B cell (primary cell): ENCODE measurements around the gene CRYBG3. TPM values are rescaled to one million over a fixed set of nuclear protein-coding genes. Genes with fewer than 3 reads are reported as not detected.
A peak's percentile ranks its signal among the peaks of the same experiment; 100 is the strongest.

Source experiments
- ATAC-seq: fragments of 200-7000 bp; cut with Tn5 transposase; one replicate; pipeline ENCODE4 v1.10.0; 2021; ENCODE audit warnings: low read depth, mild to moderate bottlenecking, moderate number of reproducible peaks, moderate library complexity
- CTCF ChIA-PET: fragments of 350-600 bp; sonication (Branson Sonifier 250); formaldehyde crosslinking; loops from one replicate; lab custom pipeline; 2021; ENCODE audit warnings: antibody characterized with exemption, inconsistent platforms; lab: Charles Lee
- POLR2A ChIA-PET: fragments of 350-600 bp; sonication (Branson Sonifier 250); formaldehyde crosslinking; loops from one replicate; lab custom pipeline; 2021; ENCODE audit warnings: antibody characterized with exemption; lab: Charles Lee
- DNase-seq: peaks from one replicate; pipeline ENCODE4 v3.0.0; 2013
- H2AFZ ChIP-seq: 2 replicates; pipeline ENCODE4 v1.6.1; 2012; ENCODE audit warnings: mild to moderate bottlenecking, low read depth, low read length; ENCODE audit not compliant: insufficient read depth, poor library complexity, severe bottlenecking
- H3K27ac ChIP-seq, 2 donors: 1 replicate in 1 of 2; 2 replicates in 1 of 2; pipeline ENCODE4 v1.5.1; 2012 to 2013; ENCODE audit warnings: low read length in 2 of 2, mild to moderate bottlenecking in 2 of 2, moderate library complexity in 1 of 2
- H3K27me3 ChIP-seq, 4 experiments: fragments of 200-600 bp in 1 of 4; sonication (generic) in 1 of 4; replicated peaks in 1 of 4; 1 replicate in 2 of 4; 2 replicates in 2 of 4; pipeline versions ENCODE4 v1.6.1 to v1.7.0; 2013 to 2016; ENCODE audit warnings: low read length in 3 of 4, mild to moderate bottlenecking in 2 of 4, mixed read lengths in 1 of 4, moderate library complexity in 1 of 4; ENCODE audit not compliant: insufficient read depth in 4 of 4, control insufficient read depth in 3 of 4; ENCODE audit errors: control extremely low read depth in 1 of 4
- H3K36me3 ChIP-seq, 2 experiments: replicated peaks in 1 of 2; 1 replicate in 1 of 2; 2 replicates in 1 of 2; pipeline versions ENCODE4 v1.6.1 to v1.7.1; 2013; ENCODE audit warnings: low read length in 1 of 2; ENCODE audit not compliant: insufficient read depth in 2 of 2, control insufficient read depth in 1 of 2; ENCODE audit errors: control extremely low read depth in 1 of 2, extremely low read depth in 1 of 2
- H3K4me1 ChIP-seq, 2 donors: fragments of 200-600 bp in 1 of 2; sonication (generic) in 1 of 2; 1 replicate in 1 of 2; 2 replicates in 1 of 2; pipeline versions ENCODE4 v1.5.1 to v1.6.1; 2013 to 2017; ENCODE audit warnings: low read length in 2 of 2; ENCODE audit not compliant: control insufficient read depth in 2 of 2, insufficient read depth in 2 of 2
- H3K4me2 ChIP-seq: replicated peaks from 2 replicates; pipeline ENCODE3; 2012; ENCODE audit warnings: mild to moderate bottlenecking, low read depth, low read length; ENCODE audit not compliant: poor library complexity, severe bottlenecking
- H3K4me3 ChIP-seq, 5 experiments: fragments of 200-600 bp in 1 of 5; sonication (generic) in 1 of 5; 1 replicate in 3 of 5; 2 replicates in 2 of 5; pipeline versions ENCODE4 v1.5.1 to v1.7.0; 2011 to 2016; ENCODE audit warnings: low read length in 4 of 5, mild to moderate bottlenecking in 4 of 5, low read depth in 2 of 5, control low read depth in 1 of 5, moderate library complexity in 1 of 5; ENCODE audit not compliant: insufficient read depth in 1 of 5; ENCODE audit errors: control extremely low read depth in 1 of 5, extremely low read depth in 1 of 5
- H3K79me2 ChIP-seq: fragments of 200-600 bp; sonication (generic); one replicate; pipeline ENCODE4 v1.6.0; 2016; ENCODE audit warnings: low read length; ENCODE audit not compliant: control insufficient read depth, insufficient read depth
- H3K9ac ChIP-seq: fragments of 200-600 bp; sonication (generic); 2 replicates; pipeline ENCODE4 v1.6.1; 2017; ENCODE audit warnings: mild to moderate bottlenecking, low read length, moderate library complexity
- H3K9me3 ChIP-seq, 3 donors: one replicate each; pipeline versions ENCODE4 v1.6.1 to v1.7.1; 2013; ENCODE audit warnings: low read length in 2 of 3; ENCODE audit not compliant: control insufficient read depth in 2 of 3, insufficient read depth in 1 of 3; ENCODE audit errors: control extremely low read depth in 1 of 3
- H4K20me1 ChIP-seq: 2 replicates; pipeline ENCODE4 v1.6.0; 2012; ENCODE audit warnings: mild to moderate bottlenecking, low read length; ENCODE audit not compliant: insufficient read depth, control insufficient read depth, poor library complexity, severe bottlenecking
- H3K27ac Mint-ChIP-seq: one replicate; pipeline ENCODE4 v1.8.0; 2021; ENCODE audit warnings: mixed read lengths
- H3K27me3 Mint-ChIP-seq: one replicate; pipeline ENCODE4 v1.8.0; 2021; ENCODE audit warnings: mixed read lengths
- H3K4me1 Mint-ChIP-seq: one replicate; pipeline ENCODE4 v1.8.0; 2021; ENCODE audit warnings: mixed read lengths
- H3K4me3 Mint-ChIP-seq: one replicate; pipeline ENCODE4 v1.8.0; 2021; ENCODE audit warnings: mixed read lengths
- H3K9me3 Mint-ChIP-seq: one replicate; pipeline ENCODE4 v1.8.0; 2022; ENCODE audit warnings: mixed read lengths; ENCODE audit not compliant: insufficient read depth
- EZH2 ChIP-seq: IDR thresholded peaks from 2 replicates; pipeline ENCODE4 v1.6.1; 2012; ENCODE audit warnings: borderline replicate concordance, low read depth, mild to moderate bottlenecking, moderate library complexity, low read length; ENCODE audit not compliant: insufficient read depth, poor library complexity, severe bottlenecking
- WGBS: methylation state at CpG from one replicate; pipeline ENCODE4 v1.1.5; 2013; ENCODE audit warnings: missing lambda C conversion rate; ENCODE audit not compliant: insufficient coverage; 5-methylcytosine and 5-hydroxymethylcytosine counted together
- intact Hi-C: fragments of 100-400 bp; cut with micrococcal nuclease; formaldehyde crosslinking; loops from one replicate; pipeline ENCODE4 v1.10.0; 2022
- polyA plus RNA-seq: library from polyadenylated mRNA; depleted of rRNA; stranded (reverse); fragments of >200 nt; gene quantifications from 2 replicates; pipeline ENCODE4 v1.2.3, GENCODE V29; 2012
- total RNA-seq, 2 donors: library from RNA; stranded (reverse); fragments of 120-200 nt in 1 of 2; gene quantifications; 1 replicate in 1 of 2; 2 replicates in 1 of 2; pipeline versions ENCODE4 v1.2.3 to v1.2.4, GENCODE V29; 2013 to 2022
- TF ChIP-seq, protein P1 (sequence below): fragments of 200-600 bp; IDR thresholded peaks from one replicate; pipeline ENCODE4 v1.8.0; 2022; ENCODE audit warnings: antibody characterized with exemption, mild to moderate bottlenecking

Gene CRYBG3
- total and polyA plus RNA-seq, 2 donors (not counting 1 experiment from before 2014, with no cell fraction given) = 2.2 to 3.0 TPM

GRCh38 chr3:97988784-97989568 lies 167.2 kb downstream of the CRYBG3 start:
- no peak for TF ChIP-seq EZH2
- TF ChIP-seq, protein P1, sequence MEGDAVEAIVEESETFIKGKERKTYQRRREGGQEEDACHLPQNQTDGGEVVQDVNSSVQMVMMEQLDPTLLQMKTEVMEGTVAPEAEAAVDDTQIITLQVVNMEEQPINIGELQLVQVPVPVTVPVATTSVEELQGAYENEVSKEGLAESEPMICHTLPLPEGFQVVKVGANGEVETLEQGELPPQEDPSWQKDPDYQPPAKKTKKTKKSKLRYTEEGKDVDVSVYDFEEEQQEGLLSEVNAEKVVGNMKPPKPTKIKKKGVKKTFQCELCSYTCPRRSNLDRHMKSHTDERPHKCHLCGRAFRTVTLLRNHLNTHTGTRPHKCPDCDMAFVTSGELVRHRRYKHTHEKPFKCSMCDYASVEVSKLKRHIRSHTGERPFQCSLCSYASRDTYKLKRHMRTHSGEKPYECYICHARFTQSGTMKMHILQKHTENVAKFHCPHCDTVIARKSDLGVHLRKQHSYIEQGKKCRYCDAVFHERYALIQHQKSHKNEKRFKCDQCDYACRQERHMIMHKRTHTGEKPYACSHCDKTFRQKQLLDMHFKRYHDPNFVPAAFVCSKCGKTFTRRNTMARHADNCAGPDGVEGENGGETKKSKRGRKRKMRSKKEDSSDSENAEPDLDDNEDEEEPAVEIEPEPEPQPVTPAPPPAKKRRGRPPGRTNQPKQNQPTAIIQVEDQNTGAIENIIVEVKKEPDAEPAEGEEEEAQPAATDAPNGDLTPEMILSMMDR = no peak
- no peak overlapping the region for H3K27ac ChIP-seq
- no peaks in the 10 kb centered on the region for H3K4me1 Mint-ChIP-seq
- POLR2A ChIA-PET = no interaction called here
- DNase-seq (no peak), ATAC-seq (no peak)
- H3K4me3 Mint-ChIP-seq = no peak overlapping the region
- peaks cover 15% of the 10 kb centered on the region for H3K27me3 Mint-ChIP-seq
- no peaks in the 10 kb centered on the region for H3K79me2 ChIP-seq
- H3K27me3 ChIP-seq = no peaks in the 10 kb centered on the region
- H2AFZ ChIP-seq = no peak overlapping the region
- no peak overlapping the region for H3K27ac Mint-ChIP-seq
- no peak overlapping the region for H3K9ac ChIP-seq
- CTCF ChIA-PET = no interaction called here
- no peaks in the 10 kb centered on the region for H3K9me3 Mint-ChIP-seq
- no peaks in the 10 kb centered on the region for H3K9me3 ChIP-seq
- no peaks in the 10 kb centered on the region for H3K4me1 ChIP-seq
- H4K20me1 ChIP-seq = no peaks in the 10 kb centered on the region
- no peaks in the 10 kb centered on the region for H3K36me3 ChIP-seq
- H3K4me3 ChIP-seq = no peak overlapping the region
- intact Hi-C loops = no loop called here
- H3K4me2 ChIP-seq = no peak overlapping the region
- 97% methylated on average over 3 of the region's 3 CpGs for WGBS

- Histone ChIP-seq H4K20me1 (no peaks in the 10 kb centered on the region), H3K9ac (no peak overlapping the region), H3K4me1 (no peaks in the 10 kb centered on the region), H3K9me3 (no peaks in the 10 kb centered on the region), H3K79me2 (no peaks in the 10 kb centered on the region), H3K27me3 (no peaks in the 10 kb centered on the region), H3K27ac (no peak overlapping the region), H3K4me2 (no peak overlapping the region), H2AFZ (peak overlapping the region; percentile 14), H3K4me3 (no peak overlapping the region), H3K36me3 (no peaks in the 10 kb centered on the region)
- ATAC-seq (no peak), DNase-seq (no peak)
- ChIA-PET CTCF (no interaction called here), POLR2A (no interaction called here)
- no peak overlapping the region for H3K4me3 Mint-ChIP-seq
- WGBS = no CpG with 5 or more reads among the region's 2 CpGs
- H3K27me3 Mint-ChIP-seq = peaks cover 19% of the 10 kb centered on the region
- no peak overlapping the region for H3K27ac Mint-ChIP-seq
- H3K9me3 Mint-ChIP-seq = no peaks in the 10 kb centered on the region
- intact Hi-C loops = no loop called here
- TF ChIP-seq EZH2 = no peak
- TF ChIP-seq, protein P1 = no peak
- no peaks in the 10 kb centered on the region for H3K4me1 Mint-ChIP-seq
Measured at GRCh38 chr3:97990624-97991292, 168.9 kb downstream of the CRYBG3 start.
